Stromal cell of bone marrow (primary cell): Measurements from ENCODE around the gene NT5E.
"Not testable (repeated sequence)": the region's sequence is repeated elsewhere in the genome, so short reads cannot be mapped to it uniquely, and the experiment has no call there.

Source experiments
- DNase-seq: peaks from one replicate; pipeline ENCODE4 v3.0.0-alpha.2; 2012; ENCODE audit warnings: low read depth

The NT5E gene

GRCh38 chr6:85449818-85450759 is at the start of gene NT5E:
NT5E (plus strand) TSS chr6:85450083; CDS start chr6:85450140, 57 bp downstream.
- DNase-seq, result peak; percentile 83

- no peak for DNase-seq
Measured at GRCh38 chr6:85400331-85400730, 49.6 kb upstream of the NT5E start.

GRCh38 chr6:85401186-85402021 is 48.5 kb upstream of the NT5E start:
- no peak for DNase-seq

GRCh38 chr6:85402071-85402470 is 47.8 kb upstream of the NT5E start:
- no peak for DNase-seq

GRCh38 chr6:85402922-85403321 is 47.0 kb upstream of the NT5E start:
- DNase-seq, result no peak

GRCh38 chr6:85403331-85404015 is 46.4 kb upstream of the NT5E start:
- DNase-seq, result peak; percentile 73

GRCh38 chr6:85404016-85404563 is 45.8 kb upstream of the NT5E start:
- not testable (repeated sequence) for DNase-seq

GRCh38 chr6:85404564-85405174 is 45.2 kb upstream of the NT5E start:
- DNase-seq, result peak; percentile 95

GRCh38 chr6:85405175-85405852 is 44.6 kb upstream of the NT5E start:
- DNase-seq, result no peak

GRCh38 chr6:85405853-85406198 is 44.1 kb upstream of the NT5E start:
- no peak for DNase-seq

GRCh38 chr6:85406641-85407075 is 43.2 kb upstream of the NT5E start:
- DNase-seq, result no peak

- no peak for DNase-seq
Measured at GRCh38 chr6:85408039-85408438, 41.8 kb upstream of the NT5E start.

GRCh38 chr6:85412911-85413430 is 36.9 kb upstream of the NT5E start:
- DNase-seq, result no peak

GRCh38 chr6:85416049-85416448 is 33.8 kb upstream of the NT5E start:
- DNase-seq, result no peak

- no peak for DNase-seq
Measured at GRCh38 chr6:85416766-85417165, 33.1 kb upstream of the NT5E start.

- DNase-seq, result no peak
Measured at GRCh38 chr6:85417336-85417735, 32.5 kb upstream of the NT5E start.

GRCh38 chr6:85418059-85418458 is 31.8 kb upstream of the NT5E start:
- DNase-seq, result peak; percentile 64

GRCh38 chr6:85419046-85419759 is 30.7 kb upstream of the NT5E start:
- DNase-seq, result no peak

GRCh38 chr6:85420551-85420950 is 29.3 kb upstream of the NT5E start:
- DNase-seq, result no peak

- DNase-seq, result no peak
Measured at GRCh38 chr6:85421181-85421580, 28.7 kb upstream of the NT5E start.
